ENCODE measurements around the gene NMNAT1.
"Not testable (repeated sequence)": the region's sequence is repeated elsewhere in the genome, so short reads cannot be mapped to it uniquely, and the experiment has no call there.

The NMNAT1 gene

GRCh38 chr1:9922342-9922741 lies 20.9 kb upstream of the NMNAT1 start:
- DNase-seq = no peak

GRCh38 chr1:9927259-9927658 lies 16.0 kb upstream of the NMNAT1 start:
- no peak for DNase-seq

GRCh38 chr1:9929431-9930385 lies 13.6 kb upstream of the NMNAT1 start:
- DNase-seq = no peak

DNA sequence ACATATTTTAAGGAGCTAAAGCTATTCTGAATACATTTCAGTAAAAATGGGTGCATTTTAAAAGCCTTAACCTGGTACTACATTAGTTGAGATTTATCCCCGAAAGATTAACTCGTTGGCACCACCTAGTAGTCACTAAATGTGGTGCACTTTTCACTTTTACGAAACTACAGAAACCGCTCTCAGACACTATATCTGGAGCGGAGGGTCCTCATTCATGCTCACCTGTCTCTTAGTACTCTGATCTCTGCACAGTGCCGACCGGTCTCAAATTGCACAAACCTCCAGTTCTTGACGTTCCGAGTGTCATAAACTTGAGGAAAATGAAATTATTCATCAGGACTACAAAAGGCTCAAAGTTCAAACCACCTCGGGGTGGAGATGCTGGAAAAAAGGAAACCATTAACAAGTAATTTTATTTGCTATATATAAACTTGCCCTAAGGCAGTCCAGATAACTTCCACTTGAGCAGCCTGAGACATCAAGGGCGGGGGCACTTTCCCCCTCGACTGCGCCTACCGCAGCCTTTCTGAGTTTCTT lies 806 bp upstream of the NMNAT1 start:
- peak; percentile 15 for DNase-seq

DNA sequence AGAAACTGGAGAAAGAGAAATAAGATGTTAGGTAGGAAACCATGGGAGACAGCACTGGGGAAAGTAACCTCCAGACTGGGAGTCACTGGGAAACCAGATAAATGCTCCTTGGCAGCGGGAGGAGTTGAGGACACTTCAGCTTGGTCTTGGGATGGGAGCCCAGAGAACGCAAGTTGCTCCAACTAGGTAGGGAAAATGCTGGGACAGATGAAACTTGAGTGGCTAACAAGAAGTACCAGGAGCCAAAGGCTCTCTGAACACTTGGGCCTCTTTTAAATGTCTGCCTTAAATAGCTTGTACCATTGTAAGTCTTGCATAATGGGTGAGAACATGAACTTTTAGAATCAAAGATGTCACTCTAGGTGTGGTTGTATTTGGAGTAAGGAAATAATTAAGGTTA lies 3.0 kb downstream of the NMNAT1 start:
- no peak for DNase-seq

- no peak for DNase-seq
Observed at GRCh38 chr1:9957726-9958125, 14.5 kb downstream of the NMNAT1 start.

DNA sequence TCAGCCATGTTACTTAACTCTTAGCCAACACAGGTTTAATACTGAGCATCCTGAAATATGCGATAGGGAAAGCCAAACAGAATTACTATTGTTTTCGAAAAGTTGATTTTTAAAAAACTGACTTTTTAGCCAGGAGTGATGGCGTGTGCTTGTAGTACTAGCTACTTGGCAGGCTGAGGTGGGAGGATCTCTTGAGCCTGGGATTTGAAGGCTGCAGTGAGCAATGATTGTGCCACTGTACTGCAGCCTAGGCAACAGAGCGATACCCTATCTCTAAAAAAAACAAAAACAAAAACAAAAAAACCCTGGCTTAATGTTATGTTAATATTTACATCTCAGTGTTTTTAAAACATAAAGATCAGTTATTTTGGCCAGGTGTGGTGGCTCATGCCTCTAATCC lies 16.7 kb downstream of the NMNAT1 start:
- no peak for DNase-seq

DNA sequence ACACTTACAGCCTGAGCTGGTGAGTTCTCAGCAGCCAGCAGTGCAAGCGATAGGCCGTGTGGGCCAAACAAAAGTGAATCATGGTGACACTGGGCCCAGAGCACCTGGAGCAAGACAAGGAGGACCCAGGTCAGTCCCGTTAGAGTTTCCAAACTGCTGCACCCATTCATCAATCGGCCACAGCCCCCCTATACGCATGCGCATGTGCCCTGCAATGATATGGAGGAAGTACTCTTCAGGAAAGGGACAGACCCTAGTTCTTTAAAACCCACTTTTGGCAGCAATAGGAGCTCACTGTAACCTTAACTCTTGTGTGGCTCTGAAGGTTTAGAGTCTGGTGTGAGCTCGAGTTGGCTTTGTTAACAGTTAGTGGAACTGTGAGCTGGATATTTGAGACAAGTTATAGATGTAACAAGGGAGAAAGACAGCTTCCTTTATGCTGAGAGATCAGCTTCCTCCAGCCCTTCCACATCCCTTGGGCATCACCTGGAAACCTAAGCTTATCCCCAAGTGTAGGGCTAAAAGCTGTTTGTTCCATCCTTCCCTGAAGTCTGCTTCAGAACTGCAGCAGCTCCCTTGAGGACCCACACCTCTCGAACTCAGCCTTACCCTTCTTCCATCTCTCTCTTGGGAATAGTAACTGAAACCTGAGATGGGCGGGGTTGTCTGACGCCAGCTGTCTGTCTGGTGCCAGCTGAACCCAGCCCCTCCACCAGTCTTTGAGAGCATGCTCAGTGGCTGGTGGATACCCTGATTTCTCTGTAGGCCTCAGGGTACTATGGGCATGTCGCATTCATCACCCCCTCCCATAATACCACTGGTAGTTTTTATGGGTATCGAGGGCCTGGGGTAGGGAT lies 17.7 kb downstream of the NMNAT1 start:
- peak; percentile 84 for DNase-seq

DNA sequence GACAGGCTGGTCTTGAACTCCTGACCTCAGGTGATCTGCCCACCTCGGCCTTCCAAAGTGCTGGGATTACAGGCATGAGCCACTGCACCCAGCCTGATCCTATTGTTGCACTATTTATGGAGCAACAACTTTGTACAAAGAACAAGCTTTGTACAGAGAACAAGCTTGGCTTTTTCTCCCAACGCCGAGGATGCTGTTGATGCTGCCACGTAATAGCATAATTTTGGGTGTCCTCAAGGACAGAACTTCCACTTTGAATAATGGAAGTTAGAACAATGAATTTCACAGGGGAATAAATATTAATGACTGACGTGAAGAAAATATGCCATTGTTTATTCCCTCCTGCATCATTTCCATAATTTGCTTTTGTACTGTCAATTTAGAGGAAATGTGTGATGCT lies 41.0 kb downstream of the NMNAT1 start:
- DNase-seq = no peak

DNA sequence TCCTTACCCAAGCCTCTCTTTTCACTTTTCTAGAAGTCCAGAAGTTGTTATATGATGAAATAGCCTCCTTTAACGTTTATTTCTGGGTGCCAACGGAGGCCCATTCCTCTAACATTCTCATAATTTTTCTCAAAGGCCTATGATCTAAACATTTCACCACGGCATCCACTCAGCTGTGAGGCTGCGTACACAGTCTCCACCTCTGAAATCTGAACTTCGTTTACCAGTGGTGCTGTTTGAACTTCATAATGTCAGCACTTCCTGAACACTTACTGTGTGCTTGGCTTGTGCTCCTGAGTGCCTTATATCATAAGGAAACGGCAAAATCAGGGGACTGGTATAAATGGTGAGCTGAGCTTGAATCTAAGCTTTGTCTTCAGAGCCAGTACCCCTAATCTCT lies 41.7 kb downstream of the NMNAT1 start:
- DNase-seq = no peak

DNA sequence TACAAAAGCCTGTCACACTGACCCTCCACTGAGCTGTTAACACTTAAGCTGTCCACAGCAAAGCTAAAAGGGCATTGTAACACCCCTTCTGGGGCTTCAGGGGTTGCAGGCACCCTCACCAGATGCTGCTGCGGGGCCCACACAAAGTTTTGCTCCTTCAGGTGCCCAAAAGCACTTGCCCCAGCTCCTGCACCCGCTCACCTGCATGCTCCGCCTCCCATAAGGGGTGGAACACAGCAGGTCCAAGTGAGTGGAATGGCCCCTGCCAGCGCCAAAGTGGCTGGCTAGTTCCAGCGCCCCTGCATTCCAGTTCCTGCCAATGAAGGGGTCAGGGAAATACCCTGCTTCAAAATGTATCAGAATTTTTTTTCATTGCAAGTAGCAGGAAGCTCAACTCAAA lies 46.5 kb downstream of the NMNAT1 start:
- DNase-seq = no peak

GRCh38 chr1:9990944-9991343 lies 47.7 kb downstream of the NMNAT1 start:
- DNase-seq = no peak

DNA sequence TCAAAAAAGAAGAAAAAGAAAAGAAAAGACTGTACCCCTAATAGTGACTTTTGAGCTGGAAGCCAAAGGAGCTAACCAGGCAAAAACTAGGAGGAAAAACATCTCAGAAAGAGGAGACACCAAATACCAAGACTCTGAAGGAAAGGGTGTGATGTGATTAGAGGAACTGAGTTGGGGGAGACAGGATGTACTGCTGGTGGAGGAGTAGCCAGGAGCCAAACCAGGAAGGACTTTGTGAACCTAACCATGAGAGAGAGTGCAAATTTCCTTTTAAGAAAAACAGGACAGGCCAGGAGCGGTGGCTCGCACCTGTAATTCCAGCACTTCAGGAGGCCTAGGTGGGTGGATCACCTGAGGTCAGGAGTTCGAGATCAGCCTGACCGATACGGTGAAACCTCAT lies 49.6 kb downstream of the NMNAT1 start:
- DNase-seq = no peak

GRCh38 chr1:9993561-9994075 lies 50.3 kb downstream of the NMNAT1 start:
- no peak for DNase-seq

DNA sequence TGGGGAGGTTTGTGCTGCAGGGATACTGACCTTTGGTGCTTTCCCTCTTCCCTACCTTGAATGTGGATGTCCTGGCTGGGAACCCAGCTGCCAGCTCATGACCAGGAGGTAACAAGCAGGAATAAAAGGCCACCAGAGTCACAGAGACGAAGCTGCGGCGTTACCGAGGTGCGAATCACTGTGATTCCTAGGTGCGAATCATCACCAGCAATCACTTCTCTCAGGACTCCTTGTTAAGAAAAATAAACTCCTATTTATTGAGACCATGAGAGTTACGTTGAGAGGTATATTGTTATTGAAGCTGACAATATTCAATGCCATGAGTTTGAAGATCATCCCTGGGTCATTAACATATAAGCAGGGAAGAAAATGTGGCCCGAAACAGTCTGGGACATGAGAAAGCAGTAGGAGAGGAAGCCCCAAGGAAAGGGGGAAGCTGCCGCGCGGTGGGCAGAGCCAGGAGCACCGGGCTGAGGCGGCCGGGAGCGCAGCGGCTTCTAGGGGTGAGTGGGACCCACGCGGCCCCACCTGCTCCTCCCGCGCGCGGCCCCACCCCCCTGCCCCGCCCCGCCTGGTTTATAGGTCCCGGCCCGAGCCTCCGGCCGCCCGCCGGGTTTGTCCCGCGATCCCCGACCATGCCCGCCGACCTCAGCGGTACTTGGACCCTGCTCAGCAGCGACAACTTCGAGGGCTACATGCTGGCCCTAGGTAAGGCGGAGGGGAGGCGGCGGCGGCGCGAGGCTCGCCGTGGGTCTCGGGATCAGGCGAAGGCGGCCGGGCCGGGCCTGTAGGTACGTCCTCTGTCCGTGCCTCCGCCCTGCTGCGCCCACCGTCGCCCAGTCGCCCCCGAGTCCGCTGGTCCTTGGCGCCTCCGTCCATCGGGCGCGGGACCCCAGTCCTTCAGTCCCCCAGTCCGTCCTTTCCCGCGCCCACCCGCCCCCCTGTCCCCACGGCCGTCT lies 53.6 kb downstream of the NMNAT1 start, which contains the start of gene RBP7:
TSS of gene RBP7 (plus strand) at position 605 of the 959 bp plus-strand sequence. CDS start at position 636, 31 bp downstream.
- no peak for DNase-seq

GRCh38 chr1:10001016-10001665 lies 57.9 kb downstream of the NMNAT1 start:
- no peak for DNase-seq

DNA sequence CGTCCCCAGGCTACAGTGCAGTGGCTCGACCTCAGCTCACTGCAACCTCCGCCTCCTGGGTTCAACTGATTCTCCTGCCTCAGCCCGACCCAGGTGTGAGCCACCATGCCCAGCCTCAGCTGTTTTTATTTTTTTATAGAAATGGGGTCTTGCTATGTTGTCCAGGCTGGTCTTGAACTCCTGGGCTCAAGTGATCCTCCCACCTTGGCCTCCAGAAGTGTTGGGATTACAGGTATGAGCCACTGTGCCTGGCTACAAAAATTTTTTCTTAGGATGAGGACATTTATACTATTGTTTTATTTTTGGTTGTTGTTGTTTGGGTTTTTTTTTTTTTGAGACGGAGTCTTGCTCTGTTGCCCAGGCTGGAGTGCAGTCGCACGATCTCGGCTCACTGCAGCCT lies 62.0 kb downstream of the NMNAT1 start:
- DNase-seq = not testable (repeated sequence)

- DNase-seq = no peak
Observed at GRCh38 chr1:10007169-10007568, 63.9 kb downstream of the NMNAT1 start.

- no peak for DNase-seq
Observed at GRCh38 chr1:10014016-10014415, 70.7 kb downstream of the NMNAT1 start.

- DNase-seq = no peak
Observed at GRCh38 chr1:10019561-10019960, 76.3 kb downstream of the NMNAT1 start.

- no peak for DNase-seq
Observed at GRCh38 chr1:10020086-10020485, 76.8 kb downstream of the NMNAT1 start.

Measured in NCI-H1105 (cell line).